GM12865 (cell line): ENCODE results near the gene PTPN7.
"Not testable (repeated sequence)": the region's sequence is repeated elsewhere in the genome, so short reads cannot be mapped to it uniquely, and the experiment has no call there.

Experiments used
- DNase-seq: peaks from one replicate; pipeline ENCODE4 v3.0.0; 2010; ENCODE audit warnings: low read depth
- H3K4me3 ChIP-seq: 2 replicates; pipeline ENCODE4 v1.5.1; 2011; ENCODE audit warnings: mild to moderate bottlenecking, low read depth, low read length, control low read depth
- CTCF ChIP-seq: IDR thresholded peaks from 2 replicates; pipeline ENCODE4 v1.5.1; 2011; ENCODE audit warnings: low read length, control low read depth, low read depth, inconsistent platforms; ENCODE audit not compliant: insufficient read depth; ENCODE audit errors: missing control alignments

The PTPN7 gene

GRCh38 chr1:202112859-202113689, 47.3 kb downstream of the PTPN7 start:
- DNase-seq = no peak
- TF ChIP-seq CTCF = no peak
- no peak overlapping the region for H3K4me3 ChIP-seq

- DNase-seq, H3K4me3 ChIP-seq: not testable (repeated sequence)
Measured at GRCh38 chr1:202111589-202111988, 48.8 kb downstream of the PTPN7 start.

GRCh38 chr1:202110977-202111376, 49.4 kb downstream of the PTPN7 start:
- no peak for DNase-seq
- no peak for TF ChIP-seq CTCF
- no peak overlapping the region for H3K4me3 ChIP-seq

- TF ChIP-seq CTCF = no peak
- no peak for DNase-seq
- H3K4me3 ChIP-seq = no peak overlapping the region
Measured at GRCh38 chr1:202107801-202108731, 52.3 kb downstream of the PTPN7 start.

- TF ChIP-seq CTCF = no peak
- DNase-seq = no peak
Measured at GRCh38 chr1:202107321-202107761, 53.1 kb downstream of the PTPN7 start.

GRCh38 chr1:202106340-202107254, 53.8 kb downstream of the PTPN7 start:
- DNase-seq = no peak
- no peak overlapping the region for H3K4me3 ChIP-seq

More at GRCh38 chr1:202107321-202107761, 53.1 kb downstream of the PTPN7 start:
- H3K4me3 ChIP-seq = no peak overlapping the region

More at GRCh38 chr1:202106340-202107254, 53.8 kb downstream of the PTPN7 start:
- no peak for TF ChIP-seq CTCF
